Suprapubic skin (tissue), 4 donors: ENCODE measurements around the gene NFATC2. TPM values are rescaled to one million over a fixed set of nuclear protein-coding genes. Genes with fewer than 3 reads are reported as not detected.

Experiments used
- total RNA-seq, 4 donors: library from RNA; depleted of rRNA; stranded (reverse); fragments of >200 nt; gene quantifications; one replicate each; pipeline ENCODE4 v1.1.0, GENCODE V29; 2016

Gene NFATC2
- total RNA-seq, 4 donors from 2014 or later = 5.4 to 15.7 (median 8.4) TPM

Other genes starting within 250 kb of the NFATC2 start
- gene ATP9A, start 225.7 kb upstream of the NFATC2 start, total RNA-seq = 10 to 100 TPM; 14.8 to 23.7 (median 18.7) TPM